Activated CD8-positive, alpha-beta memory T cell treated with anti-CD3 and anti-CD28 coated beads, Interleukin-2, amount 50 U/mL, for 24 hours (primary cell): Measurements from ENCODE around the gene TLE1.

ENCODE experiments used
- DNase-seq: peaks from one replicate; pipeline ENCODE4 v3.0.0-alpha.2; 2020; ENCODE audit errors: extremely low read depth

Gene TLE1

DNA sequence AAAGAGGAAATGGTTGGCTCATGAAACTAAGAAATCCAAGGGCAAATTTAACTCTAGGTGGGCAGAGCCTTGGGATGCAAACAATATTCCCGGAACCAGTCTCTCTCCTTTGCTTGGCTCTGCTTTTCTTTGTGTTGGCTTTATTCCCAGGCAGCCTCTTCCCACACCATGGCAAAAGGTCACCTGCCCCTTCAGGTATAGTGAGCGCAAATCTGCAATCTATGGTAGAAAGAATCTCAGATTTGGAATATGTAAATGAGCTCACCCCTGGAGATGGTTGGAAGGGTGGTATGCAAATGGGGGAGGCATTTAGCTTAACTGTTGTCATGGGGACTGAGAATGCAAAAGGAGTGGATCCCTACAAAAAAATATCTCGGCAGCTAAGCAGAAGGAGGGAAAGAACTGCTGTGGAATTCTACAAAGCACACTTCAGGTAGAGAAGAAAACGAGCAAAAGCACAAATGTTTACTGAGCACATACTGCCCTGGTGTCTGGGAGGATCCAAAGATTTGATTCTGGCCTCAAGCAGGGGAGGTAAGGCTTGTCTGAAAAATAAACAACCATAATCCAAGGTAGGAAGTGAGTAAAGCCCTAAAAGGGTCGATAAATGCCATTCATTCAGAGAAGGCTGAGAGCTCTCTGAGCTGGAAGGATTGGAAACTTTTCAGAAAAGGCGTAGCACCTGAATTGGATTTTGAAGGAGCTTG lies 139.7 kb downstream of the TLE1 start:
- DNase-seq, result no peak

DNA sequence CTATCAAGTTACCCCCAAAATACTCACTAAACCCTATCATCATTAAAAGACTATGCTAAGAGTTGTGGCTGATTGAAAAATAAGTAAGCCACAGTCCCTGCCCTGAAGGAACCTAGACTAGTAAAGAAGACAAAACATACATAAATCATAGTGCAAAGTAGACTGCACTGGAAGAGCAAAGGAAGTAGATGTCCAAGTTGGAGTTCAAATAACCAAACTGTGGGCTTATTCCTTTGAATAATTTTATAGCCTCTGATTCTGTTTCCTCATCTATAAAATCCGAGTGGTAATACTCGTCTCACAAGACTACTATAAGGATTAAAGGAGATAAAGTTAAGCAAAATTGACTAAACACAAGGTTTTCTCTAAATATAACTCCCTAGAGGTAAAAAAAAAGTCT lies 140.4 kb downstream of the TLE1 start:
- no peak for DNase-seq

DNA sequence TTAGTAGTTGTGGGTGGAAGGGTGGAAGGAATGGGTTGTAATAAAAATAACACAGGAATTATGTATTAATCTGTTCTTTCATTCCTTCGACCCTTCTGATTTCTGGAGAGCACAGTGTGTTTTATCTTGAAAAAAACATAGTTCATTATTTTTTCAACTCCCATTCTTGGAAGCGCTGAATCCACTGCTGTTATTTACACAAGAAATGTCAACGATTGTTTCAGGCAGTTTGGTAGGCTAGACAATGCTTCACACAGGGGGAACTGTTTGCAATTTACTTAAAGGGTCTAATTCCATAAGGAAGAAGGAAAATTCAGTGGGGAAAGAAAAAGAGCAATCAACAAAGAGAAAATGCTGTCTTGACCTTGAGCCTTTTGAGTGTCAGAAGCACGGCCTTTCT lies 142.9 kb downstream of the TLE1 start:
- DNase-seq, result no peak

DNA sequence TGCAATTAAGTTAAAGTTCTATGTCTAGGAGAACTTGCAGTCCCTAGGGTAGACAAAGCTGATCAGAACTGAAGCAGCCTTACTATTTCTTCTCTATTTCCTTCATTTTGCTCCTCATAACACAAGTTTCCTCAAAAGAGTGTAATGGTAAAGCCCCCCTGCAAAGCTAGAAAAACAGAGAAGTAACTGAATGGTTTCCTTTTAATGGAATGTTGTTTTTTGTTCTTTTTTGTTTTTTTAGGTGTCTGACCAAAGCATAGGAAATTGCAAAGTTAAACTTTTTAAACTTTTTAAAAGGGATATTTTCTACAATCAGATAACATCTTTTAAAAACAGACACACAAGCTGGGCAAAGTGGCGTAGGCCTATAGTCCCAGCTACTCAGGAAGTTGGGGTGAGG lies 145.7 kb downstream of the TLE1 start:
- no peak for DNase-seq

DNA sequence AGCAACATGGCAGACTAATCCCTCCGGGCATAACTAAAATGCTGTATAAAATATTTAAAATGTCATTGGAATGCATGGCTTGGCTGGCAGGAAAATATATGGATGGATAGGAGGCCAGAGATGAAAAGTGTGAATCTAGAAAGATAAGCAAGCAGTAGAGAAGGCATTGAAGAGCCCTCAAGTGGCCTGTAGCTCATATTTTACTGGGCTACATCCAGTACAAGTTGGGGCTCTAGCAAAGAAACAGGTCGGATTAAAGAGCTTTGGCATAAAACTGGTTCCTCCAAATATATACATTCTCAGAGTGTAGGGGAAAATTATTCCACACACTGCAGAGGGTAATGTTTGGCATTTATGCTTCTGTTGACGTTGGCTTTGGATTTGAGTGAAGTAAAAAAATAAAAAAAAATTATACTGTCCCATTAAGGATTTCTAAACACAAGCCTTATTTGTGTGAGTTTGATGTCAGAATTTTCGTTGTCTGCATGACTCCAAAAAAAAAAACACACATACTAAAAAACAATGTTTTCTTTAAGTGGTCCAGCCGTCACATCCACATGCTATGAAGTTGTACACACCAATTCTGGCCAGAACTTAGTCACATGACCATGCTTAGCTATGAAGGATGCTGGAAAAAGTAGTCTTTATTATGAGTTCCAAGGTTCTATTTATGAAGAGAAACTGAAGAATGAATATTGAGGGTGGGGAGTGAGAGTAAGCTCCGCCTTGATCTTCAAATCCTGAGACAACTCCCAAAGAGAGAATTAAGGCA lies 147.0 kb downstream of the TLE1 start:
- DNase-seq, result no peak

DNA sequence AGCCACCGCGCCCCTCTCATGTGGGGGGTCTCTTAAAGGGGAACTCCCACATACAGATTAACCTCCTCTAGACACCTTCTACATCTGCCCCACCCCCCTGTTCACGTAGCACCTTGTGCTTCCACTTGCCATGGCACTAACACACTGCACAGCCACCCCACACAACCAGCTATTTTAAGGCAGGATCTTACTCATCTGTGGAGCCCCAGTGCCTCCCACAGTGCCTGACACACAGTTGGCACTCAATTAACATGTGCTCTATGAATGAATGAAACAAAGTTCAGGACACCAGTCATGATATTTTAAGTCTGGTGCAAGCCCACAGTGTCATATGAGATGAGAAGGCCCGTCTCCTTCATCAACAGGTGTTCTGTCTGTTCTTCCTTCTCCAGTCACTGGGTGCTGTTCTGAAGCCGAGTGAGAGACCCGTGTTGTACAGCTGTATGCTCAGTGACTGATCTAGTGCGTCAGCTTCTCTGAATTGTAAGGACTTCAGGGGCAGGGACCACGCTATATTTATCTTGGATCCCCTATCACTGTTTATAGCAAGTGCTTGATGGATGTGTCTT lies 149.1 kb downstream of the TLE1 start:
- DNase-seq, result no peak

DNA sequence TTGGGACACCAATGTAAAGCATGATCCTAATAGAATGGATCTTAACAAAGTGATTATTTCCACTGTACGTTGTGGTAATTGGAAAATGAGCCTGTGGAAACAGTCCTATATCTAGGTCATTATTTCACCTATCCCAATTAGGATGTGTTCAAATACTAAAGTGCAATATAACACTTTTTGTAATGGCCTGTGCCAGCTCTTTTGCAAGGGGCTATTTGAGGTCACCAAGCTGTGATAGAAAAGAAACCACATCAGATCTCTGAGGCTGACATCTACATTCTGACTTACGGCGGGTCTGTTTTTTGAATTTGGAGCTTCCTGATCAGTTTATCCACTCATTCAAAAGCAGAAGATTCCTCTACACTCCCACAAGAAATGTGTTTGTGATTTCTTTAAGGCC lies 150.0 kb downstream of the TLE1 start:
- DNase-seq, result no peak

DNA sequence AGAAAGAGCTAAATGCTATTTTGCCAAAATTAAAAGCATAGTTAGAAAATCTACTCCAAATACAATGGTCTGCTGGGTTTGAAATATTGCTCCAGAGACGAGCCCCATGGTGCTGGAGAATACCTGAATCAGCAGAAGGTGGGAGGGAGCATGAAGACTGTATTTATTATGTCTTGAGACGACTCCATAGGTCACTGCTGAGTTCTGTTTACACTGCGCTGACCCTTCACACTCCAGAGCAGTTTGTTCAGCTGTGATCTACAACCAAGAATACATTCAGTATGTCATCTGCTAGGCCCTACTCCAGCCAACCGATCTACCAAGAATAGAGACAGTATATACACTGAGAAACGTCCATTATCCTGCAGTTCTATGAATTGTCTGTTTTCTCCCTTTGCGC lies 150.5 kb downstream of the TLE1 start:
- DNase-seq, result no peak

DNA sequence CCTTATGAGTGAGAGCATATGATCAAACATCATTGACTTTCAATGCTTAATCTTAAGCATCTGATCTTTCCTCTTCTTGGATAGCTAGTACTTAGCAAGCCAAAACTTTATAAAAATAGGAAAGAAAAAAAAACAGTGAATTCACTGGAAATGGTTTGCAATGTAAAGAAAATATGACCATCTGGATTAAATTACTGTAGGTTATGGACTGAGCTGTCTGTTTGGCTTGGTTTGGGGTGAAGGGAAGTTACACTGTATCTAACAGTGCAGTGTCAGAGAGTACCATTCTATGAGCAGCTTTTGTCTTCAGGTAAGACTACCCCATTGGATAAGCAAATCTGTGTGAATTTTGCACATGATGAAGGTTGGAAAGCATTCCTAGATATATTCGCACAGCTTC lies 151.4 kb downstream of the TLE1 start:
- no peak for DNase-seq

DNA sequence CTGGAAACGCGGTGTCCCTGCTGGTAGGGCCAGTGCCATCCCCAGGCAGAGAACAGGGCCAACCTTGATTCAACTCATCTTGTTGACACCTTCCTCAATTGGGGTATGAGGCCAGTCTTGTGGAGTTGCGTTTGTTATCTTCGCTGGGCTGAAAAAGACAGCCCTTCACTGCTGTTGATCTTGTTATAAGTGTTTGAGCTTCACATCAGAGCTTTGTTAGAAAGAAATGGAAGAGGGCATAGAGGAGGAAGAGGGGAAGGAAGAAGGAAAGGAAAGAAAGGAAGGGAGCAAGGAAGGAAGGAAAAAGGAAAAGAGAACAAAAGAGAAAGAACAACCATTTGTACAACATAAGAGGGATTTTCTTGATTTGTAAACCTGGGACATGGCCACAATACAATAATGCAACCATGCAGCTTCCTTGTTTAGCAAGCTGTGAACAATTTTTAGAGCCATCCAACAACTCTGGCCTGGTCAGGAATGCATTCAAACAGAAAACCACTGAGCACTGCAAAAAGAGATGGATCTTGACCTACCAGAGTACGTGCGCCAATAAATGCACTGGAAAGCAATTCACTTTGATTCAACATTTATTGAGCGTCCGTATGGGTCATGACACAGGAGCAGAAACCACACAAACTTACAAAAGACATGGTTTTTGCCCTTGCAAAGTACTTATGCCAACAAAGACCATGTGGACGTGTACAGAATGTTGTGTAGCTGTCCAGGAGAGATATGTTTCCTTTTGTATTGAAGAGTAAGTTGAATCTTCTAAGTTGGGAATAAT lies 152.9 kb downstream of the TLE1 start:
- no peak for DNase-seq

DNA sequence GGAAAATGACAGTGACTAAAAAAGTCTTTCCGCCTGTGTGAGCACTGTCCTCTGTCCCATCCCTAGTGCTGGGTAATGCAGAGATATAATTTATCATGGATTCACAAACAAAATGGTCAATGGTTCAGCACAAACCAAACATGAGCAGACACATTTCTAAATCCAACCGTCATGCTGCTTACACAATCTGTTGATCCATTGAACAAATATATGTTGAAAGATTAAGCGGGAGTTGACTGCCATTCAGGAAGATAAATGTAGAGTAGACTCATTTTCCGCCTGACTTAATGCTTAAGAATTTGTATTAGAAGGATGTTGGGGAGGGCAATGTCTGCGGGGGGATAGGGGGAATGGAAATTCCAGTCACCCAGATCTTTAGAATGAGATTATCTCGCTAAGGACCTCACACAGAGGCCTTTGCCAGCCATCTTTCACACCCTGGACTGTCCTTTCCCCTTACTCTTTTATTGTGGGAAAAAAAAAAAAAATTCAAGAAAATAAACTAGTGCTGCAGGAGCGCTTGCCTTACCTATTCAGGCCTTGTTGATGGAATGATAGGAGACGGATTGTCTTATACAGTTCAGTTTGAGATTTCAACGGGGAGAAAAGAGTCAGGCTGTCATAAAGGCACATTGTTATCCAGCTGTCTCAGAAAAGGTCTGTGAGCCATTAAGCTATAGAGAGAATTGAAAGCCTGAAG lies 153.7 kb downstream of the TLE1 start:
- no peak for DNase-seq

DNA sequence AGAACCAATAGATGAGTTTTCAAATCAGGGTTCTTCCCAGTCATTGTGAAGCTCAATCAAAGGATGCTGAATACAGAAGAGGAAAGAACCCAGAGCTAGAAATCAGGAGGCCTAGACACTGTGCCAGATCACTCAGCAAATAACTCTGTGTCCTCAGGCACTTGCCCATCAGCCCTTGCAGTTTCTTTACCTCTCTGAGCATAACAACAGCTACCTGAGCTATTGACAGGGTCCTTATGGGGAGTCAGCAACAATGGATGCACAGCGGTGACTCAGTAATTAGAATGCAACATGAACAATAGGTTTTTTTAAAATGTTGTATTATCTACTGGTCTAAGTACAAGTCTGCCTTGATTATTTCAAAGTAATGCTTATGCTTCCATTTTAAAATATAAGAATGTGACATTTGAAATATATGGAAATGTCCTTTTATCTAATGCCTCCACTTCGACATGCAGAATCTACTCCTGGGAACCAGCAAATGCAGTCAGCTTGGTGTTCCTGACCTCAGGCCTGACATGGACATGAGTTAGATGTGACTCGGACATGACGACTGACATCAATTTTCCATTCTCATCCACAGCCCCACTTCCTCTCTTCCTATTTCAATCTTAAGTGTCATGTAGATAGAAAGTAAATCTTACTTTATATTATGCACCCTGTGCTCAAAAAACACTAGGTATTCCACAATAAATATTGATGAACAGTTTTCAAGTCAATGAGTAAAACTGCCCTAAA lies 155.0 kb downstream of the TLE1 start:
- DNase-seq, result no peak
